ENCODE data around the gene ZDHHC14.
"Not testable (repeated sequence)": the region's sequence is repeated elsewhere in the genome, so short reads cannot be mapped to it uniquely, and the experiment has no call there.

Gene ZDHHC14

DNA sequence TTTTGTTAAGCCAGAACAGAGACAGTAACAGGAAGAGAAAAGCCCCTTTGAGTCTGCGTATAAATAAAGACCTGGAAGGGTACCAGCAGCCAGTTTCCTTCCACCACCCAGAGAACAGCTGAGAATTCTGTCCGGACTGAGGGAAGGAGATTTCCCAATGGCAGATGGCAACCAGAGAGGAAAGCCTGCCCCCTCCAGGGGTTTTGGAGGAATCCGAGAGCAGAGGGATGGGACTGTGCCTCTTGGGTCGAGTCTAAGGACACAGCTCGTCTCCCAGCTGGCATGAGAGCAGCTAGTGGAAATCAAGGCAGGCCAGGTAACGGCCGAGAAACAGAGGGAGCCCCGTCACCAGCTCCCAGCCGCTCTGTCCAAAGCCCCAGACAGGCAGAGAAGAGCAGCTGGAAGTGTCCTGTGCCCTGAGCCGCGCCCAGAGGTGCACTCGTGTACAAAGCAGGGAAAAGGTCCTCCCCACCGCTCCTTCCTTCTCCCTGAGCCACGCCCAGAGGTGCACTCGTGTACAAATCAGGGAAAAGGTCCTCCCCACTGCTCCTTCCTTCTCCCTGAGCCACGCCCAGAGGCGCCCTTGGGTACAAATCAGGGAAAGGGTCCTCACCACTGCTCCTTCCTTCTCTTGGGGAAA, 308.1 kb downstream of the ZDHHC14 start:
- Mint-ChIP-seq H3K27ac (ENCODE audit: low read depth) (no peak overlapping the region), H3K4me1 (no peaks in the 10 kb centered on the region), H3K36me3 (ENCODE audit: insufficient read depth) (peaks cover 2% of the 10 kb centered on the region), H3K4me3 (no peak overlapping the region), H3K27me3 (peaks cover 63% of the 10 kb centered on the region), H3K9me3 (no peaks in the 10 kb centered on the region)
- ATAC-seq (replicated peaks; ENCODE audit: extremely low read depth, poor library complexity, severe bottlenecking), result no peak
- DNase-seq (ENCODE audit: low spot score in 2 of 2), result no peak

DNA sequence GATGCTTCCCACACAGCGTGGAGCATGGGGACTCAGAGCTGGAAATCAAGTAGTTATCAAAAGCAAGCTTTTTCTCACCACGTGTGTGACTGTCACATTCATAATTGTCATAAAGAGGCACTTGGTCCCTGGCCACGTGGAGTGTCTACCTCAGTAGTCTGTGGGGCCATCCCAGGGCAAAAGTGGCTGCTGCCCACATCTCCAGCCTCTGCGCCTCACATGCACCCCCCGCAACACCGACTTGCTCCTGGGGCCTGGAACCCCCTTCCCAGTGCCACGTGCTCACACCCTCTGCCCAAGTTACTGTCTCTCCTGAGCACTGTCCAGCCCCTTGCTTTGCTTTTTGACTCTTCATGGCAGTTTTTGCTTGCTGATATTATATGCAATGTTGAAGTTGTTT, 308.9 kb downstream of the ZDHHC14 start:
- no peak for DNase-seq (ENCODE audit: low spot score in 2 of 2)
- no peaks in the 10 kb centered on the region for H3K9me3 Mint-ChIP-seq
- no peak overlapping the region for H3K4me3 Mint-ChIP-seq
- H3K27me3 Mint-ChIP-seq, result peaks cover 63% of the 10 kb centered on the region
- no peak for ATAC-seq (replicated peaks; ENCODE audit: extremely low read depth, poor library complexity, severe bottlenecking)
- peaks cover 2% of the 10 kb centered on the region for H3K36me3 Mint-ChIP-seq (ENCODE audit: insufficient read depth)
- H3K4me1 Mint-ChIP-seq, result no peaks in the 10 kb centered on the region
- H3K27ac Mint-ChIP-seq (ENCODE audit: low read depth), result no peak overlapping the region

DNA sequence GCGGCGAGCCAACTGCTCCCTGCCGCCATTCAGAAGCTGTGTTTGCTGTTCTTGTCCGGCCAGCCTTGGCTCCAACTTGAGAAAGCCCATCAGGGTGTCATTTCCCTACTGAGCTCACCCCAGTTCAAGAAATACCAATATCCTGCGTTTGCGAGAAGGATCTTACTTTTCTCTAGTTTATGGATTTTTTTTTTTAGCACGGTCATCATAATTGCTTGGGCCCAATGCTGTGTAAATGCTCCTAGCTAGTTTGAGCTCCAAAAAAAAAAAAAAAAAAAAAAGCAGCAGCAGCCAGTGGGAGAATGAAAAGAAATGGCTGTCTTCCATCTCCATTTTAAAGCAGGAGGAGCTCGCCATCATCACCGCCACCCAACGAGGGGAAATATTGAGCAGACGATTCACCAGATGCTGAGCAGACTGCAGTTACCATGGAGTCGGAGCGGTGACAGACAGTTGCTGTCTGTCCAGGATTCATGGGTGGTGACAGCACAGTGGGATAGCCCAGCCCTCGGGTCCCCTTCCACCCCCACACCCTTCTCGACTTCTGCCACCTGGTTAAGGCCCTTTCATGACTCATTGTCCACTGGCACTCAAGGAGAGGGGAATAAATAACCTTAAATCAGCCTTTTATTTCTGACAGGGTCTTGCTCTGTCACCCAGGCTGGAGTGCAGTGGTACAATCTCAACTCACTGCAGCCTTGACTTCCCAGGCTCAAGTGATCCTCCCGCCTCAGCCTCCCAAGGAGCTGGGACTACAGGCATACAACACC, 309.6 kb downstream of the ZDHHC14 start:
- ATAC-seq (replicated peaks; ENCODE audit: extremely low read depth, poor library complexity, severe bottlenecking), result no peak
- peaks cover 63% of the 10 kb centered on the region for H3K27me3 Mint-ChIP-seq

DNA sequence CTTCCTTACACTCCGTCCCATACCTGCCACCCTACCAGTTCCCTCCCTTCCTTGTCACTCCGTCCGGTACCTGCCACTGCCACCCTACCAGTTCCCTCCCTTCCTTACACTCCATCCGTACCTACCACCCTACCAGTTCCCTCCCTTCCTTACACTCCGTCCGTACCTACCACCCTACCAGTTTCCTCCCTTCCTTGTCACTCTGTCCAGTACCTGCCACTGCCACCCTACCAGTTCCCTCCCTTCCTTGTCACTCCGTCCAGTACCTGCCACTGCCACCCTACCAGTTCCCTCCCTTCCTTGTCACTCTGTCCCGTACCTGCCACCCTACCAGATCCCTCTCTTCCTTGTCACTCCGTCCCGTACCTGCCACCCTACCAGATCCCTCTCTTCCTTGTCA, 310.6 kb downstream of the ZDHHC14 start:
- H3K36me3 Mint-ChIP-seq (ENCODE audit: insufficient read depth); H3K4me1 Mint-ChIP-seq; H3K9me3 Mint-ChIP-seq; H3K4me3 Mint-ChIP-seq; DNase-seq (ENCODE audit: low spot score in 2 of 2); ATAC-seq (replicated peaks; ENCODE audit: extremely low read depth, poor library complexity, severe bottlenecking); H3K27ac Mint-ChIP-seq (ENCODE audit: low read depth): not testable (repeated sequence)
- H3K27me3 Mint-ChIP-seq, result peaks cover 63% of the 10 kb centered on the region

More for the DNA sequence above, 309.6 kb downstream of the ZDHHC14 start:
- H3K27ac Mint-ChIP-seq (ENCODE audit: low read depth), result no peak overlapping the region
- DNase-seq (ENCODE audit: low spot score in 2 of 2), result no peak
- no peaks in the 10 kb centered on the region for H3K4me1 Mint-ChIP-seq
- no peaks in the 10 kb centered on the region for H3K9me3 Mint-ChIP-seq
- no peak overlapping the region for H3K4me3 Mint-ChIP-seq
- peaks cover 2% of the 10 kb centered on the region for H3K36me3 Mint-ChIP-seq (ENCODE audit: insufficient read depth)

DNA sequence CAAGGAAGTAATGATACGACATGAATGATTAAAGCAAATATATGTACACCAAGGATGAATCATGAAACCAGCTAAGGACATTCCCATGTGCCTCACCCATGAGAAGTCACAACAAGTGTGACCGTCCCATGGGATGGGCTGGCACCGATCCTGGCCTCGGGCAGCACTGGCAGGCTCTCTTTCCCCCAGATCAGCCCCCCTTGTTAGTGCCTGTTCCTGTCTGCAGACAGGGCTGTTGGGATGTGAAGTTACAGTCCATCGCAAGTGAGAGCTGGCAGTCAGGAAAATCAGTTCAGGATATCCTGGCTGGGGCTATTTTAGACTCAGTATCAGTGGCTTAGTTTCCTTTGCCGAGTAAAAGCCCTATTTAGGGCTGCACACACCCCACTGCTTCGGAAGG, 312.9 kb downstream of the ZDHHC14 start:
- H3K9me3 Mint-ChIP-seq, result peaks cover 6% of the 10 kb centered on the region
- H3K27me3 Mint-ChIP-seq, result peaks cover 74% of the 10 kb centered on the region
- H3K36me3 Mint-ChIP-seq (ENCODE audit: insufficient read depth), result peaks cover 2% of the 10 kb centered on the region
- no peak for ATAC-seq (replicated peaks; ENCODE audit: extremely low read depth, poor library complexity, severe bottlenecking)
- no peak for DNase-seq (ENCODE audit: low spot score in 2 of 2)
- no peak overlapping the region for H3K4me3 Mint-ChIP-seq
- no peak overlapping the region for H3K27ac Mint-ChIP-seq (ENCODE audit: low read depth)
- no peaks in the 10 kb centered on the region for H3K4me1 Mint-ChIP-seq

DNA sequence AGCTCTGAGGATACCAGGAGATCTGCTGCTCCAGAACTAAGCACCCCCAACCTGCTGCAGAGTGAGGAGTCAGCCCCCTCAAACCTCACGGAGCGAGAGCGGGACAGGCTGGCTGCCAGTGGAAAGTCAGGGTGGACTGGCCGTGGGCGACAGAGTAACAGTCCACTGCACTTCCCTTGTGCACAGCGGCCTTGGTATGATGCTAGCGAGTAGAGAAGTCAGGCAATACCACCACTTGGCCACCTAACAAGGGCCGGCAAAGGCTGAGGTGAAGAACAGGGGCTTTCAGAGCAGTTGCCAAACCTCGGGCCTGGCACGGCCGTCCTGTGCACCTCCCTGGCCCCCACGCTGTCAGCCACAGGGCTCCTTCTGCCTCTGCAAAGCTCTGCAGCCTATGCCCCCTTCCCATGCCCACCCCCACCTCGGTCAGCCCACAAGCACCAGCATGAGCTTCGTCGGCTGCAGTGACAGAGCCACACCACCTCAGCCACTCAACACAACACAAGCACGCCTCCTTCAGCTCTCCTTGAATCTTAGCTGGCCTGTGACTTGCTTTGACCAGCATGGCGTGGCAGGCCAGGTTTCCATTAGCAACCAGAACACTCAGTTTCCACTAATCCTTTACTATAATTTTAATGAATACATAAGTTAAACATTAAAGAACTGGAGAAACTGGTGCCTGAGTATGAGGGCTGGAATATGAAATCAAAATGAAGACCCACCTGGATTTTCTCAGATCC, 314.5 kb downstream of the ZDHHC14 start:
- ATAC-seq (replicated peaks; ENCODE audit: extremely low read depth, poor library complexity, severe bottlenecking) (no peak), DNase-seq (ENCODE audit: low spot score in 2 of 2) (no peak)
- H3K4me1 Mint-ChIP-seq, result no peaks in the 10 kb centered on the region
- H3K36me3 Mint-ChIP-seq (ENCODE audit: insufficient read depth), result peaks cover 4% of the 10 kb centered on the region
- peaks cover 6% of the 10 kb centered on the region for H3K9me3 Mint-ChIP-seq
- H3K27ac Mint-ChIP-seq (ENCODE audit: low read depth), result no peak overlapping the region
- H3K4me3 Mint-ChIP-seq, result no peak overlapping the region
- H3K27me3 Mint-ChIP-seq, result peaks cover 70% of the 10 kb centered on the region

DNA sequence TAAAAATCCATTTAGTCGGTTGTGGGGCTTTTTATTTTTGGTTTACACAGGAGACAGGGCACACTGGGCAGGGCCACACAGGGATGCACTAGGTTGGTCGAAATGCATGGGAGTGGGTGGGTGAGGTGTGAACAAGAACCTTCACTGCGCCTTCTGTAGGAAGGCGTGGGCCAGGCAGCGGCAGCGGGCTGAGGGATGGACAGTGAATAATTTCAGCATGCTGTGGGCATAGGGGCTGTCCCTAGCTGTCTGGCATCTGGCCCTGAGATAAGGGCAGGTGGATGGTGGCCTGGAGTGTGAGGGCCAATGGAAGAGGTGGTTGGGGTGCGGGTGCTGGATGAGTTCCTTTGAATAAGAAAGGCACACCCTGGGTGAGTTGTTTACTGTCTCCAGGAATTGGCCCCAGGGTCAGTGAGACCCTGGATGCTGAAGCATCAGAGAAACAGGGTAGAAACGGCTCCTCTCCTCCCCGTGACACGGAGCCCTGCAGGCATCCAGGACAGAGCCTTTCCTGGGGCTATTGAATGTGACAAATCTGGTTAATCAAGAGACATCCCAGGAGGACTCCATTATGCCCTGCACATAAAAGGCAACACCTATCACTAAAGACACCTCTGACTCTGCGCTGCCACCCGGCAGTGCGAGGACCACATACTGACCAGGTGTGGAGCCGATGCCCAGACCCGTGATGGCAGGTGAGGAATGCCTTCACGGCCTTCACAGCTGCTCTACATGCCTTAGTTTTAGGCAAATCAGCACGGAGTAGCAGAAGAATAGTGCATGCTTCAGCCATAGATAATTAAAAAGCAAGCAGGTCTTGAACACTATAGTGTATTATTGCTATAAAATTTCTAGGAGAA, 319.0 kb downstream of the ZDHHC14 start:
- Mint-ChIP-seq H3K9me3 (peaks cover 6% of the 10 kb centered on the region), H3K4me3 (no peak overlapping the region), H3K36me3 (ENCODE audit: insufficient read depth) (peaks cover 3% of the 10 kb centered on the region), H3K4me1 (no peaks in the 10 kb centered on the region), H3K27ac (ENCODE audit: low read depth) (no peak overlapping the region), H3K27me3 (peaks cover 60% of the 10 kb centered on the region)
- DNase-seq (ENCODE audit: low spot score in 2 of 2), result no peak
- ATAC-seq (replicated peaks; ENCODE audit: extremely low read depth, poor library complexity, severe bottlenecking), result no peak

DNA sequence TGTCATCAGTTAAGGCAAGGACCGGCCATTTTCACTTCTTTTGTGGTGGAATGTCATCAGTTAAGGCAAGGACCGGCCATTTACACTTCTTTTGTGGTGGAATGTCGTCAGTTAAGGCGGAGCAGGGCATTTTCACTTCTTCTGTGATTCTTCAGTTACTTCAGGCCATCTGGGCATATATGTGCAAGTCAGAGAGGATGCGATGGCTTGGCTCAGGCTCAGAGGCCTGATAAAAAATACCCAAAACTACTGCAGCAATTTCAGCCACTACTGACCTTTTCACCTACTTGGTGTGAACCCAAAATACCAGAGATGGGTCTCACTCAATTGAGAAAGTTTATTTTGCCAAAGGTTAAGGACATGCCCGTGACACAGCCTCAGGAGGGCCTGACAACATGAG, 325.4 kb downstream of the ZDHHC14 start:
- not testable (repeated sequence) for H3K4me3 Mint-ChIP-seq; H3K27ac Mint-ChIP-seq (ENCODE audit: low read depth); H3K36me3 Mint-ChIP-seq (ENCODE audit: insufficient read depth); DNase-seq (ENCODE audit: low spot score in 2 of 2); H3K9me3 Mint-ChIP-seq; ATAC-seq (replicated peaks; ENCODE audit: extremely low read depth, poor library complexity, severe bottlenecking); H3K4me1 Mint-ChIP-seq
- peaks cover 27% of the 10 kb centered on the region for H3K27me3 Mint-ChIP-seq

DNA sequence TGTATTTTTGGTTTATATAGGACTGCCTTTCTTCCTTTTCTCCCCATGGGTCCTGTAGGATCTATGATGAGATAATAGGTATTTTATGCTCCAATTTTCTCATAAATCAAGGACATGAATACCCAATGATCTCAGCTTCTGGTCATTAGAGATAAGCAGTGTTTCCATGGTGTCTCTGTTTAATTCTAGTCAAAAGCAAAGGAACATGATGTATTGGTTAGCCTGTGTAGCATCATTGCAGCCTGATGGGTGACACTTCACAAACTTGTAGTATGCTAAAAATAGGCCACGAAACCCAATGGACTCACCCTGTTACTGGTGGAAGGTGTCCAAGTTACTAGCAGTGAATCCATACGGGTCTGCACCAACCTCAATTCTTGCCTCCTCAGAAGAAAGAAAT, 325.9 kb downstream of the ZDHHC14 start:
- Mint-ChIP-seq H3K4me1 (no peaks in the 10 kb centered on the region), H3K9me3 (no peaks in the 10 kb centered on the region), H3K36me3 (ENCODE audit: insufficient read depth) (no peaks in the 10 kb centered on the region), H3K4me3 (no peak overlapping the region), H3K27me3 (peaks cover 27% of the 10 kb centered on the region), H3K27ac (ENCODE audit: low read depth) (no peak overlapping the region)
- ATAC-seq (replicated peaks; ENCODE audit: extremely low read depth, poor library complexity, severe bottlenecking) (no peak), DNase-seq (ENCODE audit: low spot score in 2 of 2) (no peak)

DNA sequence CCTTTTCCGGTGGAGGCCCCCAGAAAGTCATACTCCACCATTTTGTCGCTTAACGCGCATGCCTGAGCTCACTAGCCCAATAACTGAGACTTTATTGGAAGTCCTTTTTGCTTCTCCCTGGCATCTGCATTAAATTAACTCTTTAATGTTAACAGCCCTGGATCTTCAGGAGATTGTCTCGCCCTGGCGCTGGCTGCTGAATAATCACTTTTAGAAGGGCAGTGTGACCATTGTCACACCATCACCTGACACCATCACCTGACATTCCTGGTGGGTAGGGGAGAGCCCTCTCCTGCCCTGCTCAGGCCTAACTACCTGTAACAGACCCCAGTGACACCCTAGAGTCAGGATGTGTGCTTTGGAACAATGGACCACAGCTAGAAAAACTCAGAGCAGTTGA, 326.6 kb downstream of the ZDHHC14 start:
- no peaks in the 10 kb centered on the region for H3K4me1 Mint-ChIP-seq
- H3K27me3 Mint-ChIP-seq, result peaks cover 20% of the 10 kb centered on the region
- H3K27ac Mint-ChIP-seq (ENCODE audit: low read depth), result no peak overlapping the region
- no peak overlapping the region for H3K4me3 Mint-ChIP-seq
- no peaks in the 10 kb centered on the region for H3K9me3 Mint-ChIP-seq
- no peaks in the 10 kb centered on the region for H3K36me3 Mint-ChIP-seq (ENCODE audit: insufficient read depth)
- DNase-seq (ENCODE audit: low spot score in 2 of 2) (no peak), ATAC-seq (replicated peaks; ENCODE audit: extremely low read depth, poor library complexity, severe bottlenecking) (no peak)

DNA sequence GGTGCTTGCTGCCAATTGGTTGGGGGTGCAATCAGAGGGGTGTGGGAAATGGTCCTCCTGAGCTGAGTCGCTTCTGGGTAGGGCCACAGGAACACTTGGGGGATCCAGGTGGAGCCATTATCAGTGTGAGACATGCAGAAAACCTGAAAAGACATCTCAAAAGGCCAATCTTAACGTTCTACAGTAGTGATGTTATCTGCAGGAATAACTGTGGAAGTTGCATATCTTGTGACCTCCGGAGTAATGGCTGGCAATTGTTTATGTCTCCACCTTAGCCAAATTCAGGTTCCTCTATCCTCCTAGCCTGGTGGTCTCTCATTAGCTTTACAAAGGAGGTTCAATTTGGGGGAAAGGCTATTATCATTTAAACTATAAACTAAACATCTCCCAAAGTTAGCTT, 327.2 kb downstream of the ZDHHC14 start:
- H3K27ac Mint-ChIP-seq (ENCODE audit: low read depth), result no peak overlapping the region

DNA sequence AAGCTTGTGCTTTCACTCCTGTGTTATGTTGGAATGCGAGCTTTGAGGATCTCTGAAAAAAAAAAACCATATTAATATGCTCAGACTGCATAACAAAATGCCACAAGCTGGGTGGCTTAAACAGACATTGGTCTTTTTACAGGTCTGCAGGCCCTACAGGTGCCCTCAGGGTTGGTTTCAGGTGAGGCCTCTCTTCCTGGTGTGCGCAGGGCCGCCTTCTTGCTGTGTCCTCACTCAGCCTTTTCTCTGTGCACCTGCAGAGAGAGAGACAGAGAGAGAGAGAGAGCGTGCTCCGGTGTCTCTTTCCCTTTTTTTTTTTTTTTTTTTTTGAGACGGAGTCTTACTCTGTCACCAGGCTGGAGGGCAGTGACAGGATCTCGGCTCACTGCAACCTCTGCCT, 327.9 kb downstream of the ZDHHC14 start:
- H3K27me3 Mint-ChIP-seq, result peaks cover 20% of the 10 kb centered on the region
- no peaks in the 10 kb centered on the region for H3K9me3 Mint-ChIP-seq
- ATAC-seq (replicated peaks; ENCODE audit: extremely low read depth, poor library complexity, severe bottlenecking) (no peak), DNase-seq (ENCODE audit: low spot score in 2 of 2) (no peak)
- no peak overlapping the region for H3K27ac Mint-ChIP-seq (ENCODE audit: low read depth)
- no peaks in the 10 kb centered on the region for H3K36me3 Mint-ChIP-seq (ENCODE audit: insufficient read depth)
- H3K4me1 Mint-ChIP-seq, result no peaks in the 10 kb centered on the region
- no peak overlapping the region for H3K4me3 Mint-ChIP-seq

More for the DNA sequence above, 327.2 kb downstream of the ZDHHC14 start:
- Mint-ChIP-seq H3K4me3 (no peak overlapping the region), H3K36me3 (ENCODE audit: insufficient read depth) (no peaks in the 10 kb centered on the region), H3K27me3 (peaks cover 18% of the 10 kb centered on the region), H3K9me3 (no peaks in the 10 kb centered on the region), H3K4me1 (no peaks in the 10 kb centered on the region)
- ATAC-seq (replicated peaks; ENCODE audit: extremely low read depth, poor library complexity, severe bottlenecking) (no peak), DNase-seq (ENCODE audit: low spot score in 2 of 2) (no peak)

Measured in central memory CD8-positive, alpha-beta T cell (primary cell).